Thymus (tissue), 2 donors: ENCODE measurements around the gene UBQLN3. TPM values are rescaled to one million over a fixed set of nuclear protein-coding genes. Genes with fewer than 3 reads are reported as not detected.

ENCODE experiments used
- polyA plus RNA-seq: library from polyadenylated mRNA; stranded (reverse); fragments of 200-250 nt; gene quantifications from one replicate; pipeline ENCODE4 v1.2.3, GENCODE V29; 2013
- total RNA-seq: library from RNA; stranded (reverse); fragments of 120-200 nt; gene quantifications from one replicate; pipeline ENCODE4 v1.2.4, GENCODE V29; 2013
- donor health status: healthy.

UBQLN3 gene
- total and polyA plus RNA-seq, 2 donors, result under 0.01 to 0.07 TPM

Other genes with a start within 250 kb of the UBQLN3 start
- 5.5 TPM for gene HBE1, start 240.0 kb downstream of the UBQLN3 start, total RNA-seq
- 1.8 TPM for gene HBE1, start 240.0 kb downstream of the UBQLN3 start, polyA plus RNA-seq
- not detected for gene OR51B4, start 208.0 kb downstream of the UBQLN3 start, total RNA-seq
- not detected for gene OR51B4, start 208.0 kb downstream of the UBQLN3 start, polyA plus RNA-seq
- gene OR51B2, start 185.7 kb downstream of the UBQLN3 start, total RNA-seq, result not detected
- 0.07 TPM for gene OR51B2, start 185.7 kb downstream of the UBQLN3 start, polyA plus RNA-seq
- 0.14 TPM for gene OR51B5, start 166.4 kb downstream of the UBQLN3 start, total RNA-seq
- gene OR51B5, start 166.4 kb downstream of the UBQLN3 start, polyA plus RNA-seq, result 0.21 TPM
- gene OR51B6, start 158.4 kb downstream of the UBQLN3 start, total RNA-seq, result not detected
- gene OR51B6, start 158.4 kb downstream of the UBQLN3 start, polyA plus RNA-seq, result not detected
- not detected for gene OR51M1, start 126.1 kb downstream of the UBQLN3 start, total RNA-seq
- gene OR51M1, start 126.1 kb downstream of the UBQLN3 start, polyA plus RNA-seq, result 0.02 TPM
- not detected for gene OR51Q1, start 87.8 kb downstream of the UBQLN3 start, total RNA-seq
- not detected for gene OR51Q1, start 87.8 kb downstream of the UBQLN3 start, polyA plus RNA-seq
- not detected for gene OR51I1, start 68.4 kb downstream of the UBQLN3 start, total RNA-seq
- gene OR51I1, start 68.4 kb downstream of the UBQLN3 start, polyA plus RNA-seq, result not detected
- gene OR51I2, start 60.6 kb downstream of the UBQLN3 start, total RNA-seq, result not detected
- gene OR51I2, start 60.6 kb downstream of the UBQLN3 start, polyA plus RNA-seq, result not detected
- not detected for gene OR52D1, start 21.3 kb downstream of the UBQLN3 start, total RNA-seq
- gene OR52D1, start 21.3 kb downstream of the UBQLN3 start, polyA plus RNA-seq, result not detected
- gene UBQLNL, start 6.7 kb upstream of the UBQLN3 start, total RNA-seq, result 0.09 TPM
- 1.5 TPM for gene UBQLNL, start 6.7 kb upstream of the UBQLN3 start, polyA plus RNA-seq
- gene OR52H1, start 38.6 kb upstream of the UBQLN3 start, total RNA-seq, result 0.05 TPM
- not detected for gene OR52H1, start 38.6 kb upstream of the UBQLN3 start, polyA plus RNA-seq
- gene OR52B6, start 70.9 kb upstream of the UBQLN3 start, total RNA-seq, result not detected
- not detected for gene OR52B6, start 70.9 kb upstream of the UBQLN3 start, polyA plus RNA-seq
- gene TRIM6, start 86.7 kb upstream of the UBQLN3 start, total RNA-seq, result 1.7 TPM
- gene TRIM6, start 86.7 kb upstream of the UBQLN3 start, polyA plus RNA-seq, result 2.9 TPM
- gene TRIM34, start 115.0 kb upstream of the UBQLN3 start, total RNA-seq, result 15.0 TPM
- 8.0 TPM for gene TRIM34, start 115.0 kb upstream of the UBQLN3 start, polyA plus RNA-seq
- 17.6 TPM for gene TRIM5, start 175.1 kb upstream of the UBQLN3 start, total RNA-seq
- 12.2 TPM for gene TRIM5, start 175.1 kb upstream of the UBQLN3 start, polyA plus RNA-seq
- gene TRIM22, start 179.8 kb upstream of the UBQLN3 start, total RNA-seq, result 78.1 TPM
- 144 TPM for gene TRIM22, start 179.8 kb upstream of the UBQLN3 start, polyA plus RNA-seq
- gene OR56B1, start 226.5 kb upstream of the UBQLN3 start, total RNA-seq, result not detected
- 0.11 TPM for gene OR56B1, start 226.5 kb upstream of the UBQLN3 start, polyA plus RNA-seq
- gene OR52N4, start 244.3 kb upstream of the UBQLN3 start, total RNA-seq, result 0.09 TPM
- gene OR52N4, start 244.3 kb upstream of the UBQLN3 start, polyA plus RNA-seq, result 0.73 TPM